HG03108 (cell line): ENCODE measurements around the gene SLC16A8.
A peak's percentile ranks its signal among the peaks of the same experiment; 100 is the strongest.

ENCODE experiments used
- ATAC-seq: cut with Tn5 transposase; IDR thresholded peaks from one replicate; pipeline ENCODE4 v1.9.1; 2021; ENCODE audit warnings: moderate library complexity; ENCODE audit not compliant: unreplicated experiment

The SLC16A8 gene

DNA sequence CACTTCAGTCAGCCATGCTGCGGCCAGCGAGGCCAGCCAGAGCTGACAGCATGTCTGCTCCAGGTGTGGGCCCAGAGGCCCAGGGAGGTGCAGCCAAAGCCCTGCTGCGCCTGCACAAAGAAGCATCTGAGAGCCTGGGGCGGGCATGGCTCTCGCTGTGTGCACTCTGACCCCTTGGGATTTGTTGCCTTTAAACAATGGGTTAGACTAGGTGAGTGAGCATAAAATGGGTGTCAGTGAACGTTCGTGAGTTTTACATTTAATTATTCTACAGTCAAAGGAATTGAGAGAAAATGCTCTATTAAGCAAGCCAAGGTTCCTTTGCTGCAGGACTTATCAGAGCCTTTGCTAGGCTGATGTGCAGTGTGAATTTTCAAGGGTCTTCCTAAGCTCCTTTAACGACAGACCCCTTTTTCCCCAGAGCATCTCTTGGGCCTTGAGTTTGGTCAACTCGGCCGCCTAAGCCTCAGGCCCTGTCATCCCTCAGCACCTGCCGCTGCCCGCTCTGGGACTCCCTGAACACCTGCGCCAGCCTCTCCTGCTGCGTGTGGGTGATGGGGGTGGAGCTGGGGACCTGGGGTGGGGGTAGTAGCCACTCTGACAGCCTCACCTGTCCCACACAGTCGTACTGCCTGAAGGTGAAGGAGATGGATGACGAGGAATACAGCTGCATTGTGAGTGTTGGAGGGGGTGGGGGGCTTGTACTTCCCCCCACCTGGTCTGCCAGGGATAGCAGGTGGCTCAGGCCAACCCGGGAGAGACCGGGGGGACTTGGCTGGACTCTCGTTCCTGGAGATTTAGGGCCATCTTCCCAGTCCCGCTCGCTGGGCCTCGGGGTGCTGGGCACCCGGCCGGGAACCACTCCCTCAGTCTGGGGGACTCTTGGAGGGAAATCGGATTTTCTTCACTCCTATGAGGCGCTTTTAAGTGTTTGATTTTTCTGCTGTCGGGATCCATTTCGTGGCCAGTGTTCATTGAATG lies 10.5 kb downstream of the SLC16A8 start:
- ATAC-seq = no peak

DNA sequence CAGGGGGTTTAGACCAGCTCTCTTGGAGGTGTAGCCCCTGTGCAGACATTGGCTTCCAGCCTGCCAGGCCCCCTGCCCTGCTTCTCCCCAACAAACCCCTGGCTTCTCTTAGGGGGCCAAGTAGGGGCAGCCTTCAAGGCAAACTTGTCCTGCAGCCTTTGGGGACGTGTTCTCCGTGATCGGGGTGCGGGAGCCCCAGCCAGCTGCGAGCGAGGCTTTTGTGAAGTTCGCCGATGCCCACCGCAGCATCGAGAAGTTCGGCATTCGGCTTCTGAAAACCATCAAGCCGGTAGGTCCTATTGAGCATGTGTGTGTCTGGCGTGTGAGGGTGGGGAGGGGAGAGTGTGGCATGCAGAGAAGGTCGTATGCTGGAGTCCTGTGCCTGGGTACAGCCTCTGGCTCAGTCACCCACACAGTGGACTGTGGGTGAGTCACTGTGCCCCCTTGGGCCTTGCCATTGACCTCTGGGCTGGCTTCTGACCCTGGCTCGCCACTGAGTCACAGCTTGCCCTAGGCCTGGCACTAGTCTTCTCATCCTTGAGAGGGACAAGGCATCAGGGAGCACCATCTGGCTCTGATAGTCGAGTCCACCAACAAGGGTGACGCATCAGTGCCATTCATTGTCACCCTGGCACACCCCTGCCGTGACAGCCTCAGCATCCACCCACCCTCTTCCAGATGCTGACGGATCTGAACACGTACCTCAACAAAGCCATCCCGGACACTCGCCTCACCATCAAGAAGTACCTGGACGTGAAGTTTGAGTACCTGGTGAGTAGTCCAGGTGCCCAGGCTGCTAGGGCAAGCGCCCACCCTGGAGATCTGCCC lies 11.4 kb downstream of the SLC16A8 start:
- no peak for ATAC-seq

DNA sequence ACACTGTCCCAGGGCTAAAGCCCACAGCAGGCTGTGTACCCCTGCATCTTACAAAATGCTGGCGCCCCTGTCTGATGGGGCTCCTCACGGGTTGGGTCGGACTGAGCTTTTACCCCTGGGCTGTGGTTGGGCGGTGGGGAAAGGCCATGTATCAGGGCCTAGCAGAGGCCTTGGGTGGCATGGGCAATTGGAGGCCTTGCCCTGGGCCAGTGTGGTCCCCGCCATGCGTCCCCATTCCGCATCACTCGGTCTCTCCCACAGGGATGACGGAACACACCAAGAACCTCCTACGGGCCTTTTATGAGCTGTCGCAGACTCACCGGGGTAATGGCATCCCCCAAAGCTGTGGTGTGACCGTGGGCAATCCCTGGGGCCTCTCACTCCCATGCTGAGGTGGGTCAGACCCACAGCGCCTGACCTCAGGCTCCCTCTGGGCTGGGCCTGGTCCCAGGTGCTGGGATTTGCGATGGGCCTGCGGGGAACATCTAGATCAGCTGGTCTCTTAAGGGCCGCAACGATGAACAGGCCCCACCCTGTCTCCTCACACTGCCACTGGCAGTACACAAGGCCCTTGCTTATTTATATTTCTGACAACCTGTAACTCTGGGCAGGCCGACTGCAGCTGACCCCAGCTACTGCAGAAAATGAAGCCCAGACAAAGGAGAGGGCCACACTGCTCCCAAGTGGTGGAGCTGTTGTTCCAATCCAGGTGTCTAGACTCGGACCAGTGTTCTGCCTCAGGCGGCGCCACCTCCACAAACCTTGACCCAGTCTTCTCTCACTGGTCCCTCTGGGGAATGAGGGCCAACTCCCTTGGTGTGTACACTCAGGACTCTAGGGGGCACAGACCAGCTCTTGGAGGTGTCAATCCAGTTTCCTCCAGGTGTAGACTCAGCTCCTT lies 12.3 kb downstream of the SLC16A8 start:
- ATAC-seq = no peak

DNA sequence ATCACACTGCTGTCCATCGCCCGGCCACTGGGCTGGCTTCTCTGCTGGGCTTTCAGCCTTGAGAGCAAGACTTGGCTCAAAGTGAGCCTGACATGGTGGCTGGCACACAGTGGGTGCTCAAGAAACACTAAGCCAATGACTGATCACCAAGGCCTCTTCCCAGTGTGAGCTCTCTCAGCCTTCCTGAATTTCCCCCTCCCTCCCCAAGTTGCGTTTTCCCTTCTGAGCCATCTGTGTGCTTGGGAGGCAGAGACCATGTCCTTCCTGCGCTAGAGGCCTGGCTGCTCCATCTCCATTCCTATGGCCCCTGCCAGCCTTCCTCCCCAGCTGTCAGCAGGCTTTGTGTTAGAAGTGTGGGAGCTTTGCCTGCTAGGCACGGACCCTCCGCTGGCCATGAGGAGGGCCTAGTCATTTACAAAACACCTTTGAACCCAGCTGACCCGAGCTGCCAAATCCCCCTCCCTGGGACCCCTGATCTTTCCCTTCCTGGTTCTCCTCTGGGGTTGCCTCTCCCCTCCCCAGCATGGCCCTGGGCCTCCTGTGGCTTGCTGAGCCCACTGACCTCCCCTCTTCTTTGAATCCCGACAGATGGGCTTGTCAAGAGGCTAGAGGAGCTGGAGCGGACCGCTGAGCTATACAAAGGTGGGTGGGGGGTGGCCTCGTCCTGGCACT lies 13.6 kb downstream of the SLC16A8 start:
- no peak for ATAC-seq

DNA sequence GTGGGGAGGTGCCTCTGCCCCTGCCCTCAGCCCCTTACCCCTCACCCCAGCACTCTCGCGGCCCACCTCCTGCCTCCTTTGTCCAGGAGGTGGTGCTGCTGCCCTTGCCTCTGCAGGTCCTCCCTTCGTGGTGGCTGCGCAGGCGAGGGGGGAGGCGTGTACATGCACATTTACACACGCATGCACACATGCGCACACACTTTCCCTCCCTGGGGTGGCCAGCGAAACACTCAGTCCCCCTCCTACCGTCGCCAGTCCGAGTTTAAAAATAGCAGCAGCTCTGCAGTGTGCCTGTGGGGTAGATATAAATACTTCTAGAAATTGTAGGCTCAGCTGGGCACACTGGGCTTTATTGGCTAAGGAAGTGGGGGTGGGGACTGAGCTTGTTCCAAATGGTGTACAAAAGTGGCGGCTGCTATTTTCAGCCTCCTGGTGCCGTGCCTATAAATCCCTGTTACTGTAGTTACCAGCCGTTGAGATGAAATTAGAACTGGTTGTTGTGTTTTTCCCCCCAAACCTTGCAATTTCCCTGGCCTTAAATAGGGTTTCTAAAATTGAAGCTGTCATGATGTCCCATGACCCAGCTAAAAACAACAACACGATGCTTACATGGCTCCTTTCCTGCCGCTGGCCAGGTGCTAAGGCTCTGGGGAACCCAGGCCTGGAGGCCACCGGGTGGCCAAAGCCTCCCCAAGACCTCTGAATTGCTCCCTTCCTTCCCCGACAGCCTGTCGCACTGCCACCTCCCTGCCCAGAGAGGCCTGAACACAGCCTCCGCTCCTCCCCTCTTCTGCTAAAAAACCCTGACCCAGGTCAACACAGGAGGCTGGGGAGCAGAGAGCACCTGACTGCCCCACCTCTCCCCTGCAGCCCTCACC lies 14.4 kb downstream of the SLC16A8 start:
- ATAC-seq = no peak

DNA sequence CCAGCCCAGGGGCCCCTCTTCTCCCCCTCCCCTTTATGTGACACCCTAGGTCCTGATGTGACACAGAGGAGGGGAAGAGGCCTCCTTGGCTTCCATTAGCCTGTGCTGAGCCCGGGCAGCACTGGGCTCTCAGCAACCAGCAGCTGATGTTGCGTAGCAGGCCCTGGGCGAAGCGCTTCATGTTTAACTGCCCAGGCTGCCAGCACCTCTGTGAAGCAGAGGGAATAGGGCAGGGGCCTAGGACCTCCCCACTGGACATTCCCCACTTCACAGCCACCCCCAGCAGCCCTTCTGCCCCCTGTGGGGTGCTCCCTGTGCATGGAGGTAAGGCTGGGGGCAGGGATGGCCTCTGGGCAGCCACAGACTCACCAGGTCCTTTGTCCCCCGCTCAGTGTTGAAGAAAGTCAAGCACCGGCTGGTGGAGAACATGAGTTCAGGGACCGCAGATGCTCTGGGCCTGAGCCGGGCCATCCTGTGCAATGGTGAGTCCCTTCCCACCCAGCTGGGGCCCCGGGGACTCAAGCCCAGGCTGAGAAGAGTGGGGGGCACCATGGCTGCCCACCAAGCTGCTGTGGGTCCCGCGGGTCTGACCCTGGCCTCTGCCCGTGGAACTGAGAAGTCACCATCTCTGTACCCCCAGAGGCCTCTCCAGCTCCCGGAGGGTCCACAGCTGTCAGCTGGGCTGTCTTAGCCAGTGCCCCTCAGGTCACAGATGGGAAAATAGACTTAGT lies 15.2 kb downstream of the SLC16A8 start:
- no peak for ATAC-seq

DNA sequence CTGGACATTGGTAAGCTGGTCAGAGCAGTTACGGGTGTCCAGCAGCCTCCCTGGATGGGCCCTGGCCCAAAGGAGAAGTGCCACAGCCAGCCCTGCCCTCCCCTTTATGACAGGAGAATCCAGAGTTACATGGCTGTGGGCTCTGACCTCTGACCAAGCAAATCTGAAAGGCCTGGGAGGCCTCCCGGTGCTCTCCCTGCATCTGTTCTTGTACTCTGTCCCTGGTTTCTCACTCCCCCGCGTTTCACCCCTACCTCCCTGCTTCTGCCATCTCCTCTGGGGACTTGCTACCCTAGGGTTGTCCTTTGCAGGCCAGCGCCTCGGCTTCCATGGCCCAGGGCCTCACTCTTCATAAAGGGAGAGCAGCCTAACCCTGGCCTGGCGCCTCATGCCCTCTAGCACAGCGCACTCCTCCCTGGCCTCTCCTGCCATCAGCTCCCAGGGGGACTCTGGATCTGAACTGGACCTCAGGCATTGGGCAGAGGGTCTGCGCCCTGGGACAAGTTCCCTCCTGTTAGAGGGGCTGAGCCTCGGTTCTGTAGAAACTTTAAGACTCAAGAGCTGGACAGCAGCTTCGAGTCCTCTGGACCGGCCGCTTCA lies 16.1 kb downstream of the SLC16A8 start:
- no peak for ATAC-seq

DNA sequence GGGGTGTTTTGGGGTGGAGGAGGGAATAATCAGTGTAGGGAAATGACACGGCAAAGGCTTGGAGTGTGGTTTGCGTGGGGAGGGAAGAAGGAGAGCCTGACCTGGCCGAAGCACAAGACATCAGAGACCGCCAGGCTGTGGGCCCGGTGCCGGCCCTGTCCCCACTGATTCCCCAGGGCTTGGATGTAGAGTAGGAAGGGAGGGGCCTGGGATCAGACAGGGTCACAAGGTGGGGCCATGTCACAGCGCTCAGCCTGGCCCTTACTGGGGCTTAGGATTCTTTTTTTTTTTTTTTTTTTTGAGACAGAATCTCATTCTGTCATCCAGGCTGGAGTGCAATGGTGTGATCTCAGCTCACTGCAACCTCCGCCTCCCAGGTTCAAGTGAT lies 17.0 kb downstream of the SLC16A8 start:
- ATAC-seq = no peak

DNA sequence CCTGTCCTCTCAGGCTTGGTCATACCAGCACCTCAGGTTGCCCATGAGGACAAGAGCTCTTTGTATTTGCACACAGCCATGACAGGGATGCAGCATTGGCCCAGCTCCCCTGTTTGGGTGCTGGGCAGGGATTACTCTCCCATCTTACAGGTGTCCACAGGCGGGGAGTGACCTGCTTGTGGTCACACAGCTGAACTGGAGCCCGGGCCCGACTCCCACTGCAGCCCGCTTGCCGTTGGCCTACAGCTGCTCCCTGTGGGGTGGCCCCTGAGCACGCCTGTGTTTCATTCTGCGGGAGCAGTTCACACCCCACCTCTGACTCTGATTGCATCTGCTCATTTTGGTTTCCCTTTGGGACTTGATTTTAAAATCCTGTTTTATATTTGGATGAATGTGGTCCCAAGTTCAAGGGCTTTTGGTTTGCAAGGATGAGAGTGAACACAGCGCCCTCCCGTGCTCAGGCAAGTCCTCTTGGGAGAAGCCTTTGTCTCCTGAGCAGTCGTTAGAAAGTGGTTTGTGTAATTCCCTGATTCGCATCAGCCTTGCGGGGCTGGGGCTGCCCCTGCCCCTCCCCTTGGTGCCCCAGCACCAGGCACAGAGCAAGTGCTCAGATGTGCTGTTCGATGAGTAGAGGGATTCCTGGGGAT lies 17.5 kb downstream of the SLC16A8 start:
- no peak for ATAC-seq

DNA sequence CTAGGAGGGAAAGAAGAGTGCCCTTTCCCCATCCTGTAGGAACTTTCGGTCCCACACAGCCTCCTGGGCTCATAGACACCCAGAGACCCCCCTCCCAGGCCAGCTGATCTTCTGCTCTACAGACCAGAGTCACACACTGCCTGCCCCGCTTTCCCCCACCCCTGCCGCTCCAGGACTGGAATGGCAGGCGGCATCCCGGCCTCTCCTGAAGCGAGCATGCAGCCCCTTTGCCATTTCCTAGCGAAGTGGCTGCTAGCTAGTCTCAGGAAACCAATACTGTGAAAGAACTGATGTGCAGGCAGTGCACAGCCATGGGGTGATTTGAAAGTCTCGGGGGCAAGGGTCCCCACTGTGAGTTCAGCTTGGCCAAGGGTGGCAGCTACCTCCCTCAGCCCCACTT lies 18.4 kb downstream of the SLC16A8 start:
- ATAC-seq = no peak

DNA sequence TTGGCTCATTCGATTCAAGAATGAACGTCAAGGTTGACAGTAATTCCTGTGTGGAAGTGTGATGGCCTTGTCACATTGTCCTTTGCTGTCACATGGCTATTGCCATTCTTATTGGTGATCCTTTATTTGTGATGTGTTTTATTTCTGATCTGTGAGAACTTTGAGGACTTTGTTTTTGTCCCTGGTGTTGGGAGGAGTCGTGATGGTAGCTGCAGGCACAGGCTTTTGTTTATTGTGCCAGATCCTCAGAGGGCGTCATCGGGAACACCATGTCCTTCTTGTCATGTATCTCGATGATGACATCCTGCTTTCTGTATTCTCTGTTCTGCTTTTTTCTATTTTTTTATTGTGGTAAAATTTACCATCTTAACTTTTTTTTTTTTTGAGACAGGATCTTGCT lies 21.2 kb downstream of the SLC16A8 start:
- no peak for ATAC-seq

DNA sequence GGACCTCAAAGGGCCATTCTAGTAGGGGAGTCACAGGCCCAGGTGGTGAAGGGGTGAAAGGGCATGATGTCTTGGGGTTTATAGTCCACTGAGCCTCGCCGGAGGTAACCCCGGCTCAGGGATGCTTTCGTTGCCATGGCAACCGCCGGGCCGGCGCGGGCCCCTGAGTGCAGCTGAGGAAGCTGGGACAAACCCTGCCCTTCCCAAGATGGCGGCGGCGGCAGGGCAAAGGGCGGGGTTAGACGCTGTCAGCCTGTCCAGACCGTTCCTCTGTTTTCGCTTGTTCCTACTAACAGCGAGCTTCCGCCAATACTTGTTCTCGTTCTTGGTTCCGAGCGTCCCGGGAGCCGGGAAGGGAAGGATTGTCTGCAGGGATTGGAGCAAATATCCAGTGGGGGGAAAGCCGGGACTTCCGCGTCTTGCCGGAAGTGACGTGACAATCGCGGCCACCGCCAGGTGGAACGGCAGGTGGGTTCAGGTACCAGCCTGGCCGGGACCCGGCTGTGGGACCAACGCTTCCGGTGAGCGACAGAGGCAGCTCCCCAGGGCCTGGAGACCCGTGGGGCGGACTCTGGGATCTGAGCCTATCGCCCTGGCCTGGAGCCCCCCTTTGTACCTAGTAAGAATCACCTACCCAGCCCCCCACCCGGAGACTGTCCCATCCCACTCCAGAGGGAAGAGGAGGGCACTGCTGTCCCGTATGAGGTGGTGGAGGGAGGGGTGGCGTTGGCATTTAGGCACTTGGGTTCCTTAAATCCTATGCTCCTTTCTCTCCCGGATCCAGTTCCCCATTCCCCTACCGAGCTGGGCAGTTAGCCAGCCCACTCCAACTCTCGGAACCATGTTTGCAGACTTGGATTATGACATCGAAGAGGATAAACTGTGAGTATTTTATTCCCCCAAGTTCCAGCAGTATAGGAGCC lies 26.8 kb downstream of the SLC16A8 start, which contains the start of gene PICK1:
TSS of gene PICK1 (plus strand) at position 436 of the 923 bp plus-strand sequence. CDS start at position 842, 406 bp downstream.
- ATAC-seq = no peak

DNA sequence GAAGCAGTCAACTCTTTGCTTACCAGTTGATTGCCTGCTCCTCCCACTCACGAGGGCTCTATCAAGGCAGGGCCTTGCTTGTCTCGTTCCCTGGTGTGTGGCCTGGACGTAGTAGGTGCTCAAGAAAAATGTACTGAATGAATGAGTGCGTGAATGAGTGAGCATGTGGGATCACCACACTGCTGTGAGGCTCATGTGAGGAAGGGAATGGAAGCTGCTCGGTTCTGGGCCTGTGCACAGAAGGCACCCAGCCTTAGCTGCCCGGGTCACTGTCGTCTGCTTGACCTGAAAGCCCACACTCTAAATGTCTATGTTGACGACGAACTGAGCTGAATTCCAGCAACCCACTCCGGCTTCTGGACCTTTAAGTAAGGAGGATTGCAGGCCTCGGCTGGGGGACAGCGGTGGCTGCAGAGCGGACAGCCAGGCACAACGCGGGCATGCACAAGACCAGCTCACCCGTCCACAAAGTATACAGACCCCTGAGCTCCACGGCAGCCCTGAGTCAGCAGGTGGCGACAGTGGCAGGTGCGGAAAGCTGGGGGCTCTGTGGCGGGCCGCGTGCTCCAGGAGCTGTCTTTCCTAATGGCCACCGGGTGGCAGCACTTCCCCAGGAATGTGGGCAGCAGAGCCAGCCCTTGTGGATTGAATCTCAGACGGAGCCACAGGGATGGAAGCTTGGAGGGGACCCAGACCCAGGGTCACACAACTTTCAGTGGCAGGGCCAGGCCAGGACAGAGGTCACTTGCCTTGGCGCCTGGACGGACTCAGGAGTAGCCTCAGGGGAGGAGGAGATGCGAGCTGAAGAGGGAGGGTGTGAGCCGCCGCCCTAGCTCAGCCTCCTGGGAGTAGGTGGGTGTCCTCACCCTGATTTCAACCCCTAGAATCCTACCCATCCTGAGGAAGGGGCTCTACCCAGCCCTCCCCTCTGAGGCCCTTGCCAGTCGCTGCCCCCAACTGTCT lies 31.8 kb downstream of the SLC16A8 start:
- ATAC-seq = peak; percentile 54

DNA sequence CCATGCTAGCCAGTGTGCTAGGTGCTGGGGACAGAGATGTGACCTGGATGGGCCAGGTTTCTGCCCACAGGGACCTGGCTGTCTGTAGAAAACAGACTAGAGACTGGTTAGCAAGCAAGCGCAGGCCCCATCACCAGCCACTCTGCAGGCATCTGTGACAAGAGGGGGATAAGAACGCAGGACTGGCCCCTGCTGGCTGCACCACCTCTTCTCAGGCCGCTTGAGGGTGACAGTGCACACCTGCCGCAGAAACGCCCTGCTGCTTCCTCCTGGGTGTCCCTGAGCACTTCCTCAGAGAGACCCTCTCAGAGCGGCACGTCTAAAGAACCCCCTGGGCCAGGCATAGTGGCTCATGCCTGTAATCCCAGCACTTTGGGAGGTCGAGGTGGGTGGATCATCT lies 32.7 kb downstream of the SLC16A8 start:
- no peak for ATAC-seq

DNA sequence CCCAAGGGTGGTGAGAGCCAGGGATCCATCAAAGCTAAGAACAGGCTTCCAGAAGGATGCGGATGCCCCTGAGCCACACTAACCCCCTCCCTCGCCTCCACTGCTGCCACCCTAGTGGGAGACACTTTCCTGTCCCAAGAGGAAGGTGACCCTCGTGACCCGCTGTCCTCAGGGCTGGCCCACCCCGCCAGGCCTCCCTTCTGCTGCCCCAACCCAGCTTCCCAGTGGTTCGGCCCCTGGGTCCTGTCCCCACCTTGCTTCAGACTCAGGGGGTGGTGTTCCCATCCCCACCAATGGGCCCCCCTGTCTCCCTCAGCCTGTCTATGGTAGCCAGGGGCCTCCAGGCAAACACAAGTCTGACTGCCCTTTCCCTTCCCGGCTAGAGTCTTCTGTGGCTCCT lies 33.3 kb downstream of the SLC16A8 start:
- ATAC-seq = no peak
